ENCODE measurements around the gene STX1B.

GRCh38 chr16:30967795-30968194, 42.6 kb downstream of the STX1B start:
- TF ChIP-seq POLR2AphosphoS5 (IDR thresholded peaks at IDR 0.05) (no peak), CTCF (IDR thresholded peaks at IDR 0.05) (no peak), POLR2A (IDR thresholded peaks at IDR 0.05) (no peak)

Data from breast epithelium (tissue), 3 donors.